HG02623 (cell line): ENCODE measurements around the gene SUN2.
"Not testable (repeated sequence)": the region's sequence is repeated elsewhere in the genome, so short reads cannot be mapped to it uniquely, and the experiment has no call there.

Experiments used
- ATAC-seq: cut with Tn5 transposase; IDR thresholded peaks from one replicate; pipeline ENCODE4 v1.9.1; 2021; ENCODE audit warnings: moderate library complexity; ENCODE audit not compliant: unreplicated experiment

SUN2 gene

DNA sequence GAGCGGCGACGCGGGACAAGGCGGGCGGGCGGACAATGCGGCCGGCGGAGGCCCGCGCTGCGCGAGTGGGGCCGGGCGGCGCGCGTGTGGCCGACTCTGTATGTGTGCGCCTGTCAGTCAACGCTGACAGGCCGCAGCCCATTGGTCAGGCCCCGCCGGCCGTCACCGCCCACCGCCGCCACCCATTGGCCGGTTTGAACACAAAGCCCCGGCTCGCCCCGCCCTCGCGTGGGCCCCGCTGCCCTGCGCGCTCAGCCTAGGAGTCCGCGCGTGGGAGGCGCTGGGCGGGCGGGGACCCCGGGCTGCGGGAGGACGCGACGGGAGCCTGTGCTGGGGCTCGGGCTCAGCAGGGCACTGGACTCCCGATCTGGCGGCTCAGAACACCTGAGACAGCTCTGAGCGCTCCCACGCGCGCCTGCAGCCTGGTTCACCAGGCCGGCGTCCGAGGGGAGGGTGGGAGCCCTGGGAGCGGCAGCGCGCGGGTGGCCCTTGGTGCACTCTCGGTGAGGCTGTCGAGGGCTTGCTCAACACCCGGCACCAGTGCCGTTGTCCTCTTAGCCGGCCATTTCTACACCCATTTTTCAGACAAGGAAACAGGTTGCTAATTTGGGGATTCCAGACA, at the start of gene SUN2:
Gene SUN2 (minus strand): TSS at position 88 of the 622 bp plus-strand sequence. CDS start 3,370 bp downstream, outside the sequence.
- peak; percentile 50 for ATAC-seq

DNA sequence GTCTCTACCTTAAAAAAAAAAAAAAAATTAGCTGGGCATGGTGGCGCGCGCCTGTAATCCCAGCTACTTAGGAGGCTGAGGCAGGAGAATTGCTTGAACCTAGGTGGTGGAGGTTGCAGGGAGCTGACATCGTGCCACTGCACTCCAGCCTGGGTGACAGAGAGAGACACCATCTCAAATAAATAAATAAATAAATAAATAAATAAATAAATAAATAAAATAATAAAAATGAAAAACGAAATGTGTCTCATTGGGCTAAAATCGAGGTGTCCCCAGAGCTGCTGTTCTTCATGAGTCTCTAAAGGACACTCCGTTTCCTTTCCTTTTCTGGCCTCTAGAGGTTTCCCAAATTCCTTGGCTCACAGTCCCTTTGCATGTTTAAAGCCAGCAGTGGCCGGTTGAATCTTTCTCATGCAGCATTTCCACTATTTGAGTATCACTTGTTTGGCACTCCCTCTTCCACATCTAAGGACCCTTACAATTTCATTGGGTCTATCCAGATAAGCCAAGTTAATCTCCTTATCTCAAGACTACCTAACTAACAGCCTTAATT, 49.3 kb upstream of the SUN2 start:
- ATAC-seq = not testable (repeated sequence)

GRCh38 chr22:38802671-38803121, 46.9 kb upstream of the SUN2 start:
- ATAC-seq = no peak

- ATAC-seq = no peak
Measured at GRCh38 chr22:38799265-38800002, 43.6 kb upstream of the SUN2 start.

DNA sequence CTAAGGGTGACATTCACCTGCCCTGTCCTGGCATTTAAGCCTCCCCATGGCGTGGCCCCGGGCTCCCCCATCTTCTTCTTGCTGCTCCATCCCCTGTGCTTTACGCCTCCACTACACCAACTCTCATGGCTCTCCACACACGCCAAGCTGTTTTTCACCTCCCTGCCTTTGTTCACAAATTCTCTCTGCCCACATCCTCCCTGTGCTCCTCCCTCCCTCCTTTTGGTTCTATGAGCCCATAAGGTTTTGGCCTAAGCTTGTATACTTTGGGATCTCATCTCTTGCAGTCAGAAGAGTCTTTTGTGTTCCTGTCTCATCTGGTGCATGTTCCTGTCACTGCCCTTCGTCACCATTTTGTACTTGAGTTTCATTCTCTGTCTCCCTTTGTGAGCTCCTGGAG, 42.7 kb upstream of the SUN2 start:
- ATAC-seq = no peak

DNA sequence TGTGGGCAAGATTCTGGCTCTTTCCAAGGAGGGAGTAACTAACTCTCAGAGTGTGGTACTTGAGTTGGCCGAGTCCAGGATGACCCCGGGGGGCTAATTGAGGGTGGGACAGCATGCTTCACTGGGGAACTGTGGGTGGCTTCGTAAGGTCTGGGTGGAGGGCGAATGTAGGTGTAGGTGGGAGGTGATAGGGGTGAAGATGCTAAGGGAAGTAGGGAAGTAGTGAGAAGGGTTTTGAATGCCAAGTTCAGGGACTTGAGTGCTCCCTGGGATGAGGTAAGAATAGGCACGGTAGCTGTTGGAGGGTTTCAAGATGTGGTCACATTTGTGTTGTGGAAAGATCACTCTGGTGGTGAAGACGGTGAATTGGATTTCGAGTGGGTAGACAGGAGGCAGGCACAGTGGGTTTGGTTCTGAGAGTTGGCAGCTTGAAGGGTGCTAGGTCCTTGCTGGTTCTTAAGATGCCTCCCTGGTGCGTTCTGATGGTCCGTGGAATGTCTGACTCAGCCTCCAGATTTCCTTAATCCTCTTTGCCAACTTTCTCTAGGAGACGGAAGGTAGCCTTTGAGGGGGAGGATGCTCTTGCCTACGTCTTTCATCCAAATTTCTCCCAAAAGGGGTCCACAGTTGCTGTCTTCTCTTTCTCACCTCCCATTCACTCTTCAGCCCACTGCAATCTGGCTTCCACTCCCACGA, 40.6 kb upstream of the SUN2 start:
- ATAC-seq = no peak

DNA sequence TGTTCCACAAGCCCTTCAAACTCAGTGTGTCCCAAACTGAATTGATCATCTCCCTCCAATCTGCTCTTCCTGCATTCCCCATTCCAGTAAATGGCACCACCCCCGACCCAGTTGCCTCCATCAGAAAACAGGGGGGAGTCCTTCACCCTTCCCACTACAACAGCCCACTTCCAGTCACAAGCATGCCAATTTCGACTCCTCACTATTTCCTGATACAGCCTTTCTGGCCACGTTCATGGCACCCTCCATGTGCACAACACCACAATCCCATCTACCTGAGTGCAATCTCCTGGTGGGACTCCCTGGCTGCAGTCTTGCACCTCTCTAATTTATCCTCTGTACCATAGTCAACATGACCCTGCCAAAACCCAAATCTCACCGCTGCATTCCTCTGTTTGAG, 39.8 kb upstream of the SUN2 start:
- ATAC-seq = no peak

DNA sequence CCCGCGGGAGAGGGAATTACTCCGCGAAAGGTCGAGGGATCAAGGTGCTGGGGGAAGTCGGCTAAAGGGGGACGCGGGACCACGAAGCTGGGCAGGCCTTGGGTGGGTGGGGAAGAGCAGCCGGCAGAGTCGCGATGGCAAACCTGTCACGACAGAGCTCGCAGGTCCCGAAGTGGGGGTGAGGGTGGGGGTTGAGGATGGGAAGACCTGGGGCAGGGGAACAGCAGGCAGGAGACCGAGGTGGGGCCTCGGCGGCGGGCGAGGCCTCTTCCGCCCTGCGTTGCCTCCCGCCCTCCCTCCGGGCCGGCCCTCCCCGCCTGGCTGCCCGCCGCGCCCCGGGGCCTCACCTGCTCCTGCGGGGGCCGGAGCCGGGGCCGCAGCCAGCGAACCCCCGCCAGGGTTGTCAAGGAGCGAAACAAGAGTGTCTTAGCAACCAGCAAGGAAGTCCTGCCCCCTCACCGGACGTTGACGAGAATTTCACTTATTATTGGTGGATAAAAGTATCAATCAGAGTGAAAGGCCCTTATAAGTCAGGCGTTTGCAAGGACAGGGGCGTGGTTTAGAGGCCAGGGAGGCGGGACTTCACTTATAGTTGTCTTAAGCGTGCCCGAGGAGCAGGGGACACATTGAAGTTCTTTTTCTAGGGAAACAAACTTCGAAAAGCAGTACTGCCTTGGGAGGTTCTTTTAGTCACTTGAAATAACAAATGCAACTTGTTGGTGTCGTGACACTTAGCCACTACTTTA, 38.1 kb upstream of the SUN2 start, which contains the start of gene DNAL4:
Gene DNAL4 (minus strand): TSS at position 423 of the 746 bp plus-strand sequence. CDS start 11,412 bp downstream, outside the sequence.
- peak; percentile 92 for ATAC-seq

- no peak for ATAC-seq
Measured at GRCh38 chr22:38793317-38793716, 37.5 kb upstream of the SUN2 start.

GRCh38 chr22:38792833-38793232, 37.0 kb upstream of the SUN2 start:
- ATAC-seq = no peak

- no peak for ATAC-seq
Measured at GRCh38 chr22:38789606-38790005, 33.8 kb upstream of the SUN2 start.

DNA sequence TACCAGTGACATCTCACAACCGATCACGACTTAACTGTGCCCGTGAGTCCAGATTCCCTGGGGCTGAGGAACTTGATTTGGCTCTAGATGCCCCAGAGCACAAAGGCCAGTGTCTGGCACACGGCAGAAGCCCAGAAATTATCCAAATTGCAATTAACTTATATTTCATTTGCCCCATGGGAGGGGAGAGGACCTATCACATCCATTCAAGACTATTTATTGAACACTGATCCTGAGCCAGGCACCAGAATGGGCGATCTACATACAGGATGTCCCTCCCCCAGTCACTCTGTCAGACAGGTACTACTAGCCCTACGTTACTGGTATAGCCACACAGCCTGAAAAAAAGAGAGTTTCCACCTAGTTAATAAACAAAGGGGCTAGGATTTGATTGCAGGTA, 33.0 kb upstream of the SUN2 start:
- ATAC-seq = no peak

GRCh38 chr22:38788021-38788816, 32.4 kb upstream of the SUN2 start:
- no peak for ATAC-seq

DNA sequence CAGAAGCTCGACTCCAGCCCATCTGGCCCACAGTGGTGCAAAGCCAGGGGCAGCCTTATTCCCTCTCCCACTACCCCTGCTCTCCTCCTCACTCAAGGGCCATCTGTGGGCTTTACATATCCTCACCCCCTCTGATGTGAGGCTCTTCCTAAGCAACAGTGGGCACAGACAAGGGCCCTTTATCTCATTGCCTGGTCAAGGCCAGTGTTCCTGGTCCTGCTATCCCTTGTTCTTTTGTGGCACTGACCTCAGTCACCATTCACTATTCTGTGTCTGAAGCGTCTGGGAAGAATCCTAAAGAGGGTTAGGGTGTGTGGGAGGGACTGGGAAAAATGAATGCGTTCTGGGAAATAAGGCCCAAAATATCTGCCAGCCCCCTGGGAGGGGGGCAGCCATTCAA, 30.8 kb upstream of the SUN2 start:
- ATAC-seq = no peak

- ATAC-seq = no peak
Measured at GRCh38 chr22:38784856-38785255, 29.1 kb upstream of the SUN2 start.

- no peak for ATAC-seq
Measured at GRCh38 chr22:38784035-38784434, 28.2 kb upstream of the SUN2 start.

DNA sequence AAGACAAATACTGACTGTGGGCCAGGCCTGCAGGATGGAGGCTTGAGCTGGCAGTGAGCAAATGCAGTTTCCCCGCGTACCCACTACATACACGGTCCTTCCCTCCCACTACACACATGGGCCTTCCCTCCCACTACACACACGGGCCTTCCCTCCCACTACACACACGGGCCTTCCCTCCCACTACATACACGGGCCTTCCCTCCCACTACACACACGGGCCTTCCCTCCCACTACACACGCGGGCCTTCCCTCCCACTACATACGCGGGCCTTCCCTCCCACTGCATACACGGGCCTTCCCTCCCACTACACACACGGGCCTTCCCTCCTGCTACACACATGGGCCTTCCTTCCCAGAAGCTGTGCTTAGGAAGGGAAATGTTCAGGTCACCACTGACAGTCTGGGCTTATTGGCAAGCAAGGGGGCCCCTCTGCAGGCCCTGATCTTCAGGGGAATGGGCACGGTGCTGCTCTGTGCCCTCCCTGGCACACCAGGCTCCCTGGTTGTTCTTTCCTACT, 27.4 kb upstream of the SUN2 start:
- no peak for ATAC-seq

GRCh38 chr22:38782402-38783094, 26.8 kb upstream of the SUN2 start:
- no peak for ATAC-seq

DNA sequence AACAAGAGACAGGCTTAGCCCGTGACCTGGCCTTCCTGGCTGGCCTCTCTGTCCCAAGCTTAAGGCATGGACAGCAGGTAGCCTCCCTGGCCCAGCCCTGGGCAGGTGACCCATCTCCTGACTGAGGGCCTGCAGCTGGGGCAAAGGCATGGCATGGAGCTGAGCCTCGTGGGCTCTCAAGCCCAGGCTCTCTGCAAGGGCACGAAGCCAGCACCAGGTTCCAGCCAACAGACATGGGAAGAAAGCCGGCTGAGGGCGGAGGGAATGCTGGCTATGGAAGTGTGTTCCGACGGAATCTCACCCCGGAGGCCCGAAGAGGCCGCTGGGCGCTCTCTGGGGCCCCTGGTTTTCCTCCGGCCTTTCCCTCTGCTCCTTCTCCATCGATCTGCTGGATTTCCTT, 25.2 kb upstream of the SUN2 start:
- ATAC-seq = no peak
